Measurements from ENCODE around the gene AXDND1.

- TF ChIP-seq POLR2AphosphoS5 (IDR thresholded peaks at IDR 0.05; ENCODE audit: low read depth, low read length), result no peak
- TF ChIP-seq CTCF (IDR thresholded peaks at IDR 0.05), result no peak
- no peak for TF ChIP-seq TCF7L2 (IDR thresholded peaks at IDR 0.05; ENCODE audit: low read depth, low read length)
- no peak for TF ChIP-seq SIN3A (IDR thresholded peaks at IDR 0.05; ENCODE audit: borderline replicate concordance, insufficient read depth, low read depth, low read length)
Measured at GRCh38 chr1:179601093-179601492, 235.3 kb downstream of the AXDND1 start.
